Gastroesophageal sphincter (tissue), 3 donors: Measurements from ENCODE around the gene KPNA3.

ENCODE experiments used
- POLR2AphosphoS5 ChIP-seq: sonication (generic); formaldehyde crosslinking; IDR thresholded peaks from one replicate; pipeline ENCODE4 v1.6.1; 2017; ENCODE audit warnings: antibody characterized with exemption
- TF ChIP-seq, protein P1 (sequence below), 4 experiments: fragments of 200-600 bp in 2 of 4; fragments of 450-650 bp in 2 of 4; sonication (generic) in 1 of 4; IDR thresholded peaks; one replicate each; pipeline ENCODE4 v1.5.1; 2017 to 2019; ENCODE audit warnings: antibody characterized with exemption in 4 of 4, mild to moderate bottlenecking in 2 of 4, moderate library complexity in 2 of 4

DNA sequence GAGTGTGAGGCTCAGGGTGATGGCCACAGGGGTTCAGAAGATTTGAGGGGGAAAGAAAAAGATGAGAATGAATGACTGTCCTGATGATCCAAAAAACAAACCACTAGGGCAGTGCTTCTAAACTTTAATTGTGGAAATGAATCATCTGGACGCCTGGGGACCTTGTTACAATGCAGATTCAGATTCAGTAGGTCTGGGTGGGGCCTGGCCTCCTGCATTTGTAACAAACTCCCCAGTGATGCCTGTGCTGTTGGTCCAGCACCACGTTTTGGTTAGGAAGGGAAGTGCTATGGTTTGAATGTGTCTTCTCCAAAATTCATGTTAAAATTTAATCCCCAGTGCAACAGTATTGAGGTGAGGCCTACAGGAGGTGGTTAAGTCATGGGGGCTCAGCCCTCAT lies 49.5 kb upstream of the KPNA3 start:
- TF ChIP-seq, protein P1, sequence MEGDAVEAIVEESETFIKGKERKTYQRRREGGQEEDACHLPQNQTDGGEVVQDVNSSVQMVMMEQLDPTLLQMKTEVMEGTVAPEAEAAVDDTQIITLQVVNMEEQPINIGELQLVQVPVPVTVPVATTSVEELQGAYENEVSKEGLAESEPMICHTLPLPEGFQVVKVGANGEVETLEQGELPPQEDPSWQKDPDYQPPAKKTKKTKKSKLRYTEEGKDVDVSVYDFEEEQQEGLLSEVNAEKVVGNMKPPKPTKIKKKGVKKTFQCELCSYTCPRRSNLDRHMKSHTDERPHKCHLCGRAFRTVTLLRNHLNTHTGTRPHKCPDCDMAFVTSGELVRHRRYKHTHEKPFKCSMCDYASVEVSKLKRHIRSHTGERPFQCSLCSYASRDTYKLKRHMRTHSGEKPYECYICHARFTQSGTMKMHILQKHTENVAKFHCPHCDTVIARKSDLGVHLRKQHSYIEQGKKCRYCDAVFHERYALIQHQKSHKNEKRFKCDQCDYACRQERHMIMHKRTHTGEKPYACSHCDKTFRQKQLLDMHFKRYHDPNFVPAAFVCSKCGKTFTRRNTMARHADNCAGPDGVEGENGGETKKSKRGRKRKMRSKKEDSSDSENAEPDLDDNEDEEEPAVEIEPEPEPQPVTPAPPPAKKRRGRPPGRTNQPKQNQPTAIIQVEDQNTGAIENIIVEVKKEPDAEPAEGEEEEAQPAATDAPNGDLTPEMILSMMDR (IDR thresholded peaks at IDR 0.05): no peak
- no peak for TF ChIP-seq POLR2AphosphoS5
